Stimulated activated effector memory CD8-positive, alpha-beta T cell treated with anti-CD3 and anti-CD28 coated beads, Interleukin-12 subunit alpha, Interleukin-12 subunit beta, amount 100 ng/mL, for 72 hours (primary cell): ENCODE results near the gene LIN9.
"Not testable (repeated sequence)": the region's sequence is repeated elsewhere in the genome, so short reads cannot be mapped to it uniquely, and the experiment has no call there.

Source experiments
- ATAC-seq: fragments of 150-1000 bp; cut with Tn5 transposase; 2 replicates; pipeline ENCODE4 v1.10.0; 2021
- DNase-seq, 2 donors: peaks; one replicate each; pipeline ENCODE4 v3.0.0; 2021 to 2022; ENCODE audit warnings: low spot score in 2 of 2
- H3K27ac Mint-ChIP-seq: one replicate; pipeline ENCODE4 v1.8.0; 2022; ENCODE audit warnings: mild to moderate bottlenecking, mixed read lengths
- H3K36me3 Mint-ChIP-seq: one replicate; pipeline ENCODE4 v1.8.0; 2022; ENCODE audit warnings: mild to moderate bottlenecking, mixed read lengths
- H3K4me1 Mint-ChIP-seq: one replicate; pipeline ENCODE4 v1.8.0; 2022; ENCODE audit warnings: mixed read lengths
- H3K4me3 Mint-ChIP-seq: one replicate; pipeline ENCODE4 v1.8.0; 2022; ENCODE audit warnings: mild to moderate bottlenecking, mixed read lengths
- H3K9me3 Mint-ChIP-seq: one replicate; pipeline ENCODE4 v1.8.0; 2022; ENCODE audit warnings: mixed read lengths

The LIN9 gene

DNA sequence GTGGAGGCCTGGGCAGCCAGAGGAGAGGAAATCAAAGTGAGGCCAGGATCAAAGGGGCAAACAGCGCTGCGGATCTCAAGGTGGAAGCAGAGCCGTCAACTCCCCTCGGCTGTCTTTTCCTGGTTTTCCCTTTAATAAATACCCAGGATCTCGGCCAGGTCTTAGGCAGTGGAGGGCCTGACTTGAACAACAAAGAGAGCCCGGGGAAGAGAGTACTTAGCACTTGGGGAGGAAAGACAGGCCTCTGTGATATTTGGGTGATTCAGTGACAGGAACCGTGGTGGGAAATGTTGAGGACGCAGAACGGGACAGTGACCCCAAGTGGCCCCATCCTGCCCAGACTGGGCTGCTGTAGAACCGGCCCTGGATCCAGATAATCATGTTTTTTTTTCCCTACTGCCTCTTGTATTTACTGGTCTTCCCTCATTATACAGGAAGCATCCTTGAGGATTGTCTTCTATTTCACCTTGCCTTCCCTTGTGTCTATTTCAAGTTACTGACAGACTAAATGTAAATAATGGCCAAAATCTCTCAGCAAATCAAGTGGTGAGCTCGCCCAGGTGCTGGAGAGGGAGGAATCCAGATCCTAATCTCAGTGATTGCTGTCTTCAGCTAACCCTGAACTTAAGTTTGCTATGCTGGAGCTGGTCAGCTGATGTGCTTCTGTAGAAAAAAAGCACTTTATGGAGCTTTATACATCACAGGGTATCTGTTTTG, 88.3 kb downstream of the LIN9 start:
- Mint-ChIP-seq H3K9me3 (no peaks in the 10 kb centered on the region), H3K27ac (no peak overlapping the region), H3K4me1 (no peaks in the 10 kb centered on the region), H3K4me3 (no peak overlapping the region), H3K36me3 (no peaks in the 10 kb centered on the region)
- DNase-seq (no peak), ATAC-seq (no peak)

DNA sequence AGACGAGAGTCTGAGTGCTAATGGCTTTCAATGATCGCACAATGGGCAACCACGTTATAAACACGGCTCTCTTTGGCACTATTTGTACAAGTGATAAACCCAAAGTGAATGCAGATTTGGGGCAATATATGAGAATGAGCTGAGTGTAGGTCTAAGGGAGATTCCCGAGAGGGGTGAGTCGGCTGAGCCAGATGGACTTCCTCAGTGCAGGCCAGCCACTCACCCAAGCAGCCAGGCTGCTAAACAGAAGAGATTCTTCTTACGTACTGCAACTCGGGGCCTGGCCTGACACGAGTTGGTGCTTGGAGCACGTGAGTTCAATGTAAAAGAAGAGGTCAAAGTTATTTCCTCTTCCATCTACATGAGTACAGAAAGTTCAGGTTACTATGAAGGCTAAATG, 91.7 kb downstream of the LIN9 start:
- Mint-ChIP-seq H3K4me1 (no peaks in the 10 kb centered on the region), H3K9me3 (no peaks in the 10 kb centered on the region), H3K27ac (no peak overlapping the region), H3K36me3 (no peaks in the 10 kb centered on the region), H3K4me3 (no peak overlapping the region)
- DNase-seq (no peak), ATAC-seq (no peak)

GRCh38 chr1:226216056-226216455, 92.9 kb downstream of the LIN9 start:
- Mint-ChIP-seq H3K9me3 (no peaks in the 10 kb centered on the region), H3K4me3 (no peak overlapping the region), H3K4me1 (no peaks in the 10 kb centered on the region), H3K27ac (no peak overlapping the region), H3K36me3 (no peaks in the 10 kb centered on the region)
- ATAC-seq (no peak), DNase-seq (no peak)

GRCh38 chr1:226215239-226215638, 93.7 kb downstream of the LIN9 start:
- Mint-ChIP-seq H3K27ac (no peak overlapping the region), H3K4me3 (no peak overlapping the region), H3K36me3 (no peaks in the 10 kb centered on the region), H3K4me1 (no peaks in the 10 kb centered on the region), H3K9me3 (no peaks in the 10 kb centered on the region)
- no peak for DNase-seq
- ATAC-seq = no peak

- H3K4me1 Mint-ChIP-seq = no peaks in the 10 kb centered on the region
- ATAC-seq (no peak), DNase-seq (no peak)
- H3K36me3 Mint-ChIP-seq = no peaks in the 10 kb centered on the region
- no peak overlapping the region for H3K4me3 Mint-ChIP-seq
- no peak overlapping the region for H3K27ac Mint-ChIP-seq
- H3K9me3 Mint-ChIP-seq = no peaks in the 10 kb centered on the region
Observed at GRCh38 chr1:226212545-226212944, 96.4 kb downstream of the LIN9 start.

DNA sequence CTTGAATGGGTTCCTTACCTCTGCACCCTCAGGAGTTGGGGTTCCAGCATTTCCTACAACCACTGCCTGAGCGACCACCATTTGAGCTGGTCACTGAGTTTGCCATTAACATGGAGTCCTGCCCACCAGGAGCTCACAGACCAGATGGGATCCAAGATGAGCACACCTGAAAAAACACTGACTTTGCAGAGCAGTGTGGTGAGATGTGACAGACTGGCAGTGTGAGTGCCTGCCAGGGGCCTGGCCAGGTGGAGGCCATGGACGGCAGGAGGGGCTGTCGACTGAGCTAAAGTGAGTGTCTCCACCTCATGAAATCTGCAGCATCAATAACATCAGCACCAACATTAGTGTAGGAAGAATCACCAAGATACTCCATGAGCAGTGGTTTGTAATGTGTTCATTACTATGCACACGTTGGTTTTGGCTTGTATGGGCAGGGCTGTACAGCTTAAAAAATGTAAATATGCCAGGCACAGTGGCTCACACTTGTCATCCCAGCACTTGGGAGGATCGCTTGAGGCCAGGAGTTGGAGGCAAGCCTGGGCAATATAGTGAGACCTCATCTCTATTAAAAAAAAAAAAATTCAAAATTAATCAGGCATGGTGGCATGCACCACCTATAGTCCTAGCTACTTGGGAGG, 97.7 kb downstream of the LIN9 start:
- Mint-ChIP-seq H3K4me1 (no peaks in the 10 kb centered on the region), H3K9me3 (no peaks in the 10 kb centered on the region), H3K4me3 (no peak overlapping the region), H3K36me3 (no peaks in the 10 kb centered on the region), H3K27ac (no peak overlapping the region)
- no peak for ATAC-seq
- no peak for DNase-seq

- no peak overlapping the region for H3K27ac Mint-ChIP-seq
- DNase-seq = no peak
- no peaks in the 10 kb centered on the region for H3K4me1 Mint-ChIP-seq
- no peak overlapping the region for H3K4me3 Mint-ChIP-seq
- ATAC-seq = no peak
- H3K9me3 Mint-ChIP-seq = no peaks in the 10 kb centered on the region
- H3K36me3 Mint-ChIP-seq = no peaks in the 10 kb centered on the region
Observed at GRCh38 chr1:226210571-226211176, 98.3 kb downstream of the LIN9 start.

DNA sequence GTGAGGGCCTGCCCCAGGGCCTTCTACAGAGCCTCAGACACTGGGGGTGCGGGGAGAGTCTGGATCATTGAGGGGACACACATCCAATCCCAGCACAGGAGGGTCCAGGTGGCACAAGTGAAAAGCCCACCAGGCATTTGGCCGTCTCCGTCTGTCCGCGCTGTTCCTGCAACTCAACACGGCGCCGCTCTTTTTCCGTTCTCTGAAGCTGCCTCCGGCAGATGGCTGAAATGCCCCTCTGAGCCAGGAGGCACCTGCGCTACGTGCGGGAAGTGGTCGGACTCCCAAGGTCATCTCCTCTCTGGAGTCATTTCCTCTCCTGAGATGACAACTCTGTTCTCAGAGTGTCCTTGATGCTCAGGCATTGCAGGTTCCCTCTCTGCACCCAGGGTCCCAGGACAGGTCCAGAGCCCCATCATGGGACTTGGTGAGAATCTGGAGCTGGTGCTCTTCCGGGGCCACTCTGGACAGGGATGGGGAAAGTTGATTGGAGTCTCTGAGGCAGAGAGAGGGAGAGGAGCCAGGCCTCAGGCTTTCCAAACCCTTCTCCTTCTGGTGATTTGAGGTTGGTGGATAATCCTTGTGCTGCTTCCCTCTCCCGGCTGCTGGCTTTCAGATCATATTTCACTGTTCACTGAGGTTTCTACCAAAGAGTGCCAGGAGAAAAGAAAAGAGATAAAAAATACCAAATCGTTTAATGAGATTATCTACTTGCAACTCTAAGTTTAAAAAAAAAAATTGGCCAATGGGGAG, 99.5 kb downstream of the LIN9 start:
- Mint-ChIP-seq H3K27ac (no peak overlapping the region), H3K4me1 (no peaks in the 10 kb centered on the region), H3K9me3 (no peaks in the 10 kb centered on the region), H3K4me3 (no peak overlapping the region), H3K36me3 (no peaks in the 10 kb centered on the region)
- ATAC-seq (peak; percentile 28), DNase-seq (no peak)

- H3K4me1 Mint-ChIP-seq = no peaks in the 10 kb centered on the region
- no peak overlapping the region for H3K4me3 Mint-ChIP-seq
- no peaks in the 10 kb centered on the region for H3K9me3 Mint-ChIP-seq
- DNase-seq (no peak), ATAC-seq (no peak)
- no peak overlapping the region for H3K27ac Mint-ChIP-seq
- no peaks in the 10 kb centered on the region for H3K36me3 Mint-ChIP-seq
Observed at GRCh38 chr1:226207048-226207447, 101.9 kb downstream of the LIN9 start.

- DNase-seq (no peak), ATAC-seq (no peak)
- Mint-ChIP-seq H3K9me3 (no peaks in the 10 kb centered on the region), H3K27ac (no peak overlapping the region), H3K4me3 (no peak overlapping the region), H3K36me3 (no peaks in the 10 kb centered on the region), H3K4me1 (no peaks in the 10 kb centered on the region)
Observed at GRCh38 chr1:226204198-226204597, 104.8 kb downstream of the LIN9 start.

GRCh38 chr1:226203655-226204054, 105.3 kb downstream of the LIN9 start:
- no peak for ATAC-seq
- no peaks in the 10 kb centered on the region for H3K4me1 Mint-ChIP-seq
- no peak overlapping the region for H3K4me3 Mint-ChIP-seq

DNA sequence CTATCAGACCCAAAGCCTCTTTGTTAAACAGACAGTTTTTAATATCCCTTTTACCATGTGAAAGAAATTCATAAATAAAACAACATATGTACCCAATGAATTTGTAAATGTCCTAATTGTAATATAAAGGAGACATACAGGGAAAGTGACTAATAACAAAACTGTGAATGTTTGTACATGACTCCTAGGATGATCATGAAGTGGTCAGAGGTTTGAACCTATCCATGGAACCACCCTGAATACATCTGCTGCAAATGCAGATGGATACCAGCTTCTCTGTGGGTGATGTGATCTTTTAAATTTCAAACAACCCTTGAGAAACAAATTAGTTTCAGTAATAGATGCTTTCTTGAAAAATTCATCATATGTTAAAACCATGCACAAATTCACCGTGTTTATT, 105.7 kb downstream of the LIN9 start:
- Mint-ChIP-seq H3K4me3 (no peak overlapping the region), H3K9me3 (no peaks in the 10 kb centered on the region)
- ATAC-seq = peak; percentile 62

More at GRCh38 chr1:226203655-226204054, 105.3 kb downstream of the LIN9 start:
- no peak for DNase-seq
- no peak overlapping the region for H3K27ac Mint-ChIP-seq
- no peaks in the 10 kb centered on the region for H3K36me3 Mint-ChIP-seq
- no peaks in the 10 kb centered on the region for H3K9me3 Mint-ChIP-seq

DNA sequence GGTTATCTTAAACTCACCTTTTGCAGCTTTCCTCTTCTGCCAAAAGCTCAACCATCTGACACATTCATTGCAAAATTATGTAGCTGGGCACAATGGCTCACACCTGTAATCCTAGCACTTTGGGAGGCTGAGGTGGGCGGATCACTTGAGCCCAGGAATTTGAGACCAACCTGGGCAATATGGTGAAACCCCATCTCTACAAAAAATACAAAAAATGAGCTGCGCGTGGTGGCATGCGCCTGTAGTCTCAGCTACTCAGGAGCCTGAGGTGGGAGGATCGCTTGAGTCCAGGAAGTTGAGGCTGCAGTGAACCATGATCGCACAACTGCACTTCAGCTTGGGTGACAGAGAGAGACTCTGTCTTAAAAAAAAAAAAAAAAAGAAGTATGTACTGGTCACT, 106.3 kb downstream of the LIN9 start:
- not testable (repeated sequence) for H3K36me3 Mint-ChIP-seq, DNase-seq, H3K27ac Mint-ChIP-seq, H3K9me3 Mint-ChIP-seq, ATAC-seq, H3K4me3 Mint-ChIP-seq, H3K4me1 Mint-ChIP-seq

More for the DNA sequence above, 105.7 kb downstream of the LIN9 start:
- Mint-ChIP-seq H3K27ac (no peak overlapping the region), H3K36me3 (no peaks in the 10 kb centered on the region), H3K4me1 (no peaks in the 10 kb centered on the region)
- DNase-seq = no peak

GRCh38 chr1:226202246-226202645, 106.7 kb downstream of the LIN9 start:
- Mint-ChIP-seq H3K36me3 (no peaks in the 10 kb centered on the region), H3K4me3 (no peak overlapping the region)

GRCh38 chr1:226201029-226201593, 107.9 kb downstream of the LIN9 start:
- no peak overlapping the region for H3K4me3 Mint-ChIP-seq
- DNase-seq (no peak), ATAC-seq (no peak)
- no peaks in the 10 kb centered on the region for H3K9me3 Mint-ChIP-seq
- peaks cover 5% of the 10 kb centered on the region for H3K4me1 Mint-ChIP-seq
- H3K27ac Mint-ChIP-seq = no peak overlapping the region
- no peaks in the 10 kb centered on the region for H3K36me3 Mint-ChIP-seq

More at GRCh38 chr1:226202246-226202645, 106.7 kb downstream of the LIN9 start:
- H3K4me1 Mint-ChIP-seq = peaks cover under 1% of the 10 kb centered on the region
- ATAC-seq = no peak
- H3K27ac Mint-ChIP-seq = no peak overlapping the region
- H3K9me3 Mint-ChIP-seq = no peaks in the 10 kb centered on the region
- no peak for DNase-seq
